ENCODE results near the gene HOXA7. TPM values are rescaled to one million over a fixed set of nuclear protein-coding genes. Genes with fewer than 3 reads are reported as not detected.

The HOXA7 gene
- total RNA-seq, 3 donors from 2014 or later: 4.6 to 8.8 (median 6.2) TPM

DNA sequence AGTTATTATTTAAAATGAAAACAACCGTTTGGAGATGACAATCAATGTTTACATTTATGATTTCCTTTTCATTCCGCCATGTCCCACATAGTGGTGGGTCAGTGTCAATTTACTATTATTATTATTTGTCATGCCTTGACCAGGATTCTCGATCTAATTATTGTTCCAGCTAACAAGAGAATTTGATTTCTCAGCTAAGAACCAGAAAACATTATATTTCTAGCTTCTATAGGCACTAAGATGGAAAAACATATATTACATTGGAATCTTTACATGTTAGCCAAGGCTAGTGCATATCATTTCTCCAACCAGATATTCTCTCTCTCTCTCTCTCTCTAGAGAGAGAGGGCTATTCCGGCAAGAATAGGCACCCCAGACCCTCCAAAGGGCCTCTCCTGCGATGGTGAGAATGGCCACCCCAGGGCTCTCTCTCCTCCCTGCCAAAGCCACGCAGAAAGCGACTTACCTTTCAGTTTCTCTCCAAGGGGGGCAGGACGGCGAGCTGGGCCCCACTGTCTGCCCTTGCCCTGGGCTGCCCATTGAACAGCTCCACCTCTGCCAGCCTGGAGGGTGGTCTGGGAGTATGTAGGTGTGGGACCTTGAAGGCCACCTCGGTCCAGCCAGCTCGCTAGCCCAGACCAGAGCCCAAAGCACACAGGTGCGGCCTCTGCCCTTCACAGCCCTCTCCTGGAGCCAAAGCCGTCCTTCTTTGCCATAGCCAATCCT lies 6.5 kb downstream of the HOXA7 start:
- peaks cover 0 to 9% of the 10 kb centered on the region in 2 donors for H3K4me1 ChIP-seq
- intact Hi-C loops (cut with DNase I; ENCODE audit: low total_unique reads): loop anchor here (5.0 to 10.0 kb wide), 3 partner anchors 527 to 945 kb away; partner anchors contain the start of genes CBX3 and HNRNPA2B1
- peak overlapping the region; percentile 95 to 96 for H3K27ac ChIP-seq

DNA sequence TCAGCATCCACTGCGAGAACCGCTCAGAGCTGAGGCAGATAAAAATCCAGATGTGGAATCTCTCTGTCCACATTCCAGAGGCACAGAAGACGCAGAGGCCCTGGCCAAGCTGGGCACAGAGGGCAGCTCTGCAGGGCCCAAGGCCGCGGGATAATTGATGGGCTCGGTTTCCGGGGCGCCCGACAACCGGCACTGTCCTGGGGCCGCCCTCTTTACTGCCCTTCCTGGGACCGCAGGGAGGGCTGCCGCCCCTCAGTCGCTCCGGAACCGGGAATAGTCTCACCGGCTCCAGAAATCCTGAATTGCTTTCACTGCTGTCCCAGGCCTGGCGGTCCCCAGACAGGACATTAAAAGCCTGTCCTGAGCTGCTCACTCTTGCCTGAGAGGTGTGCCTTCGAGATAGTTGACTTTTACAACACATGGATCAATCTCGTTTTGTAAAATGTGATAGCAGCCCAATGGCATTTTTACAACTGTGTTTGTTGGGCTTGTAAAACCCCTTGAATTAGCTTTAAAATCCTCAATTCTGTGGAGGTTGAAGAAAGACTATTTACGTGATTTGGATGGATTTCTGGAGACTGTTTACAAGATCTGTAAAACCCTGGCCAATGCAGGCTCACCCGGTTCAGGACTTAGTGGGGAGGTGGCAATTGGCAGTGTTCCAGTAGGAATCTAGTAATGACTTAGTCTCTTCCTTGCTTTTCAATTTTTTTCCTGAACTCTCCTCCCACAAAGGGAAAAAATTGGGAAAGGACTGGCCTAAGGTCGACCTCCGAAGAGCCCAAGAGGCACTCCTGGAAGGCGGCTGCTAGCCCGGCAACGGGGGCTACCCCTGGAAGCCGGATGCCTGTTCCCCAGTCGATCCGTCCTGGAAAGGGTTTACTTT lies 7.5 kb downstream of the HOXA7 start:
- DNase-seq (ENCODE audit: low spot score in 2 of 2): peak; percentile 17 to 42
- Histone ChIP-seq H3K27ac (peak overlapping the region; percentile 95 to 96), H3K4me3 (peak overlapping the region; percentile 51 to 80 (median 75)), H3K36me3 (no peaks in the 10 kb centered on the region), H3K4me1 (peaks cover 0 to 5% of the 10 kb centered on the region in 2 donors), H3K27me3 (peaks cover 4 to 41% of the 10 kb centered on the region in 2 donors), H3K9me3 (no peaks in the 10 kb centered on the region)
- TF ChIP-seq, protein P1, sequence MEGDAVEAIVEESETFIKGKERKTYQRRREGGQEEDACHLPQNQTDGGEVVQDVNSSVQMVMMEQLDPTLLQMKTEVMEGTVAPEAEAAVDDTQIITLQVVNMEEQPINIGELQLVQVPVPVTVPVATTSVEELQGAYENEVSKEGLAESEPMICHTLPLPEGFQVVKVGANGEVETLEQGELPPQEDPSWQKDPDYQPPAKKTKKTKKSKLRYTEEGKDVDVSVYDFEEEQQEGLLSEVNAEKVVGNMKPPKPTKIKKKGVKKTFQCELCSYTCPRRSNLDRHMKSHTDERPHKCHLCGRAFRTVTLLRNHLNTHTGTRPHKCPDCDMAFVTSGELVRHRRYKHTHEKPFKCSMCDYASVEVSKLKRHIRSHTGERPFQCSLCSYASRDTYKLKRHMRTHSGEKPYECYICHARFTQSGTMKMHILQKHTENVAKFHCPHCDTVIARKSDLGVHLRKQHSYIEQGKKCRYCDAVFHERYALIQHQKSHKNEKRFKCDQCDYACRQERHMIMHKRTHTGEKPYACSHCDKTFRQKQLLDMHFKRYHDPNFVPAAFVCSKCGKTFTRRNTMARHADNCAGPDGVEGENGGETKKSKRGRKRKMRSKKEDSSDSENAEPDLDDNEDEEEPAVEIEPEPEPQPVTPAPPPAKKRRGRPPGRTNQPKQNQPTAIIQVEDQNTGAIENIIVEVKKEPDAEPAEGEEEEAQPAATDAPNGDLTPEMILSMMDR (IDR thresholded peaks at IDR 0.05): no peak
- peak in 1 of 3 donors; percentile 20 for TF ChIP-seq POLR2AphosphoS5 (IDR thresholded peaks at IDR 0.05)
- intact Hi-C loops (cut with DNase I; ENCODE audit: low total_unique reads): loop anchor here (5.0 kb wide), 2 partner anchors 528 to 777 kb away; no protein-coding TSS in a partner anchor

More for the DNA sequence above, 6.5 kb downstream of the HOXA7 start:
- TF ChIP-seq, protein P1 (IDR thresholded peaks at IDR 0.05): no peak
- TF ChIP-seq POLR2AphosphoS5 (IDR thresholded peaks at IDR 0.05) (no peak), POLR2A (IDR thresholded peaks at IDR 0.05) (no peak)
- Histone ChIP-seq H3K27me3 (peaks cover 4 to 47% of the 10 kb centered on the region in 2 donors), H3K4me3 (peak overlapping the region; percentile 68 to 80 (median 75)), H3K36me3 (no peaks in the 10 kb centered on the region), H3K9me3 (no peaks in the 10 kb centered on the region)
- DNase-seq (ENCODE audit: low spot score in 2 of 2): peak; percentile 26 to 50

DNA sequence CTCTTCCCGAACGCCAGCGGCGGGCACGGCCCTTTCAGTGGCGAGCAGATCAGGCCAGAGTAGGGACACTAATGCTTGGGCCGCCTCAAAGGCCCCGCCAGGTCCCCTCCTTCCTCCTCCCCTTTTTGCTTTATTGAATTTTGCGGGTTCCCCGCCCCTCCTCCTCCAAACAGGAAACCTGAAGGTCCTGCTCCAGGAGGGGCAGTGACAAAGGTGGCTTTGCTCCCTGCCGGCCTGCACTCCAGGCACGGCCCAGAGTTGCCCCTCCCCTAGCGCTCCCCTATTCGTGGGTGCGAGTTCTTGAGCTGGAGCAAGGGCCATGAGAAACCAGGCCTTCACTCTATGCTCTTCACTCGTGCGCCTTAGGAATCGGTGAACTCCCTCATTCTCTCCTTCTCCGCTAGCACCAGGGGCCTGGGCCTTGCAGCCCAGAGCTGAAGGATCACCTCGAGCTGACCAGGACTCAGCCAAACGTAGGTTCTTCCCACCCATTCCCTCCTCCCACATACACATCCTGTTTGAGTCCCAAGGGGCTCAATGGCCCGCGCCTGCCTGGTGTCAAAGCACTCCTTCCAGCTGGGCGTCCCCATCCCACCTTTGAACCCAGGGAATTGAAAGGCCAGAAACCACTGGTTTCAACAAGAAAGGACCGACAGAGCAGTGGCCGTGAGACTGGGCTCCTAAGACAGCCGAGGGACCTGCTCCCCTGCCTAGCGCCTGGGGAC lies 8.3 kb downstream of the HOXA7 start:
- peak; percentile 41 to 77 for DNase-seq (ENCODE audit: low spot score in 2 of 2)
- TF ChIP-seq, protein P1 (IDR thresholded peaks at IDR 0.05): no peak
- TF ChIP-seq POLR2AphosphoS5 (IDR thresholded peaks at IDR 0.05) (no peak), POLR2A (IDR thresholded peaks at IDR 0.05) (peak; percentile 41)
- peak overlapping the region; percentile 51 to 80 (median 75) for H3K4me3 ChIP-seq
- intact Hi-C loops (cut with DNase I; ENCODE audit: low total_unique reads): loop anchor here (5.0 kb wide), 2 partner anchors 529 to 776 kb away; no protein-coding TSS in a partner anchor
- peak overlapping the region; percentile 95 to 96 for H3K27ac ChIP-seq
- H3K36me3 ChIP-seq: no peaks in the 10 kb centered on the region
- H3K27me3 ChIP-seq: peaks cover 4 to 37% of the 10 kb centered on the region in 2 donors
- peaks cover 0 to 9% of the 10 kb centered on the region in 2 donors for H3K4me1 ChIP-seq
- H3K9me3 ChIP-seq: no peaks in the 10 kb centered on the region

DNA sequence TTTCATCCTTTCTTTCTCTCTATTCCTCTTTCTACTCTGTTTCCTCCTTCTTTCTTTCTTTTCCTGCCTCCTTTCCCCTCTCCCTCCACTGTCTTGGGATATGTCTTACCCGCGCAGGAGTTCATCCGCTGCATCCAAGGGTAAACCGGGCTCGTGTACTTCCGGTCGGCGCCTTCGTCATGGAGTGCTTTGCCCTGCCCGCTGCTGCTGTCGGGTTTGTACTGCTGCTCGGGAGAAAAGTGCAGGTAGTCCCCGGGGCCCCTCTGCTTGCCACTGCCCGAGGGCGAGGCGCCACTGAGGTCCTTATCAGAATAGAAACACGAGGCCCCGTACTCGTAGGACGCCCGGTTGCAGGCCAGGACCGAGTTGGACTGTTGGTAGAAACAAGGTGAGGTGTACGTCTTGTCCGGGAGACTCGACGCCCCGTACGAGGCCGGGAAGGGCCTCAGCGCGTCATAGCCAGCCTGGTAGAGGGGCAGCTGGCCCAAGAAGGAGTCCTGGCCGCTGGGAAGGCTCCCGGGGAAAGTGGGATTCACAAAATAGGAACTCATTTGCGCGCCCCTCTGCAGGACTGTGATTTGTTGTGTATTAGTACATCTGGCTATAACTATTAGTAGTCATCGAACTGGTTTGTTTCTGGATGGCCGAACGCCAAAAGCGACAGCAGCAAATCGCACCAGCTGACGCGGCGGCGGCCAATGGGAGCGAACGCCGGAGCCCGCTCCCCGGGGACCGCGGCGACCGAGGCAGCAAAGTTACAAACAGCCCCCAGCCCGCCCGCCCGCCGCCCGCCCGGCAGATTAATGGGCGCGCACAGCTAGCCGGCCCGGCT lies 9.1 kb downstream of the HOXA7 start, which contains the start of gene HOXA6:
Gene HOXA6, minus strand, starts transcription at position 576 of the 832 bp plus-strand sequence. Its CDS starts 25 bp downstream, at position 551.
- H3K36me3 ChIP-seq: no peaks in the 10 kb centered on the region
- peak within 1 kb of the TSS; percentile 95 to 96 for H3K27ac ChIP-seq
- no peaks in the 10 kb centered on the region for H3K9me3 ChIP-seq
- peaks cover 0 to 4% of the 10 kb centered on the region in 2 donors for H3K4me1 ChIP-seq
- intact Hi-C loops (cut with DNase I; ENCODE audit: low total_unique reads): loop anchor here (5.0 kb wide), 2 partner anchors 530 to 775 kb away; no protein-coding TSS in a partner anchor
- H3K4me3 ChIP-seq: peak within 1 kb of the TSS; percentile 51 to 80 (median 75)
- peak in 2 of 3 donors; percentile 11 to 15 for TF ChIP-seq POLR2AphosphoS5 (IDR thresholded peaks at IDR 0.05)
- TF ChIP-seq, protein P1 (IDR thresholded peaks at IDR 0.05): no peak
- peaks cover 0 to 30% of the 10 kb centered on the region in 2 donors for H3K27me3 ChIP-seq
- peak; percentile 75 to 89 for DNase-seq (ENCODE audit: low spot score in 2 of 2)
